Esophagus squamous epithelium (tissue), 4 donors: ENCODE measurements around the gene TCF12.

Source experiments
- CTCF ChIP-seq, 6 experiments: fragments of 450-650 bp in 4 of 6; fragments of 200-600 bp in 2 of 6; sonication (generic) in 2 of 6; IDR thresholded peaks; one replicate each; pipeline ENCODE4 v1.5.1; 2016 to 2019; ENCODE audit warnings: antibody characterized with exemption in 6 of 6, mild to moderate bottlenecking in 4 of 6, moderate library complexity in 4 of 6
- POLR2A ChIP-seq, 4 donors: fragments of 450-650 bp; IDR thresholded peaks; one replicate each; pipeline ENCODE4 v1.6.1; 2017; ENCODE audit warnings: antibody characterized with exemption in 4 of 4, mild to moderate bottlenecking in 4 of 4, moderate library complexity in 3 of 4

GRCh38 chr15:57286446-57287122, 368.1 kb downstream of the TCF12 start:
- TF ChIP-seq CTCF (IDR thresholded peaks at IDR 0.05) (no peak), POLR2A (IDR thresholded peaks at IDR 0.05) (no peak)
